Peyer's patch (tissue), 4 donors: ENCODE measurements around the gene MYCBPAP.

Experiments used
- CTCF ChIP-seq, 6 experiments: fragments of 450-650 bp in 4 of 6; fragments of 200-600 bp in 2 of 6; sonication (generic) in 1 of 6; IDR thresholded peaks; one replicate each; pipeline ENCODE4 v1.5.1; 2017 to 2019; ENCODE audit warnings: antibody characterized with exemption in 6 of 6, mild to moderate bottlenecking in 3 of 6, moderate library complexity in 1 of 6
- POLR2A ChIP-seq, 2 donors: fragments of 450-650 bp; IDR thresholded peaks; one replicate each; pipeline ENCODE4 v1.5.1; 2017; ENCODE audit warnings: antibody characterized with exemption in 2 of 2, mild to moderate bottlenecking in 2 of 2, moderate library complexity in 2 of 2

GRCh38 chr17:50579399-50579798 is 71.2 kb downstream of the MYCBPAP start:
- TF ChIP-seq CTCF (IDR thresholded peaks at IDR 0.05) (no peak), POLR2A (IDR thresholded peaks at IDR 0.05) (no peak)
